ENCODE data around the gene FEN1. TPM values are rescaled to one million over a fixed set of nuclear protein-coding genes. Genes with fewer than 3 reads are reported as not detected.

FEN1 gene
- total and polyA plus RNA-seq, 4 donors, result 4.5 to 46.5 (median 9.5) TPM

GRCh38 chr11:61783717-61784505 is 8.8 kb upstream of the FEN1 start:
- H3K27ac ChIP-seq (ENCODE audit: low read depth in 1 of 2, low read length in 2 of 2), result no peak overlapping the region
- no peak for TF ChIP-seq RAD21 (IDR thresholded peaks at IDR 0.05)
- TF ChIP-seq EGR1 (IDR thresholded peaks at IDR 0.05; ENCODE audit: low read depth in 2 of 2), result no peak
- TF ChIP-seq REST (IDR thresholded peaks at IDR 0.05), result no peak
- TF ChIP-seq ZBTB33 (IDR thresholded peaks at IDR 0.05), result no peak
- TF ChIP-seq TAF1 (conservative IDR thresholded peaks at IDR 0.05), result no peak
- TF ChIP-seq CTCF (IDR thresholded peaks at IDR 0.05; ENCODE audit: low read depth, low read length, missing input control), result no peak
- no peak for TF ChIP-seq SP1 (IDR thresholded peaks at IDR 0.05)
- TF ChIP-seq NR2F2 (IDR thresholded peaks at IDR 0.05), result no peak
- no peak for TF ChIP-seq RXRA (IDR thresholded peaks at IDR 0.05)
- TF ChIP-seq FOXA1 (IDR thresholded peaks at IDR 0.05), result no peak
- TF ChIP-seq ATF3 (IDR thresholded peaks at IDR 0.05), result no peak
- TF ChIP-seq HNF4G (IDR thresholded peaks at IDR 0.05), result no peak
- no peak for TF ChIP-seq HNF4A (conservative IDR thresholded peaks at IDR 0.05)
- no peak for TF ChIP-seq MAX (IDR thresholded peaks at IDR 0.05)
- no peaks in the 10 kb centered on the region for H3K4me1 ChIP-seq (ENCODE audit: control insufficient read depth in 4 of 4, insufficient read depth in 4 of 4, low read length in 3 of 4)
- whole genome bisulfite sequencing, result 76% methylated on average over 13 of the region's 13 CpGs
- H3K9me3 ChIP-seq (ENCODE audit: control insufficient read depth in 4 of 4, low read length in 3 of 4), result no peaks in the 10 kb centered on the region
- no peak for DNase-seq (ENCODE audit: low spot score)
- H3K4me3 ChIP-seq (ENCODE audit: low read depth in 1 of 3, low read length in 3 of 3), result no peak overlapping the region
- peaks cover 7 to 83% (median 20%) of the 10 kb centered on the region in 4 donors for H3K36me3 ChIP-seq (ENCODE audit: control insufficient read depth in 4 of 4, insufficient read depth in 3 of 4, low read depth in 1 of 4, low read length in 3 of 4)
- H3K9ac ChIP-seq (ENCODE audit: low read depth in 1 of 2, low read length in 2 of 2), result no peak overlapping the region
- no peaks in the 10 kb centered on the region for H3K27me3 ChIP-seq (ENCODE audit: control insufficient read depth in 4 of 4, insufficient read depth in 4 of 4, low read length in 3 of 4)

GRCh38 chr11:61784506-61784805 is 8.3 kb upstream of the FEN1 start:
- Histone ChIP-seq H3K9ac (ENCODE audit: low read depth in 1 of 2, low read length in 2 of 2) (no peak overlapping the region), H3K27ac (ENCODE audit: low read depth in 1 of 2, low read length in 2 of 2) (no peak overlapping the region), H3K4me3 (ENCODE audit: low read depth in 1 of 3, low read length in 3 of 3) (no peak overlapping the region), H3K27me3 (ENCODE audit: control insufficient read depth in 4 of 4, insufficient read depth in 4 of 4, low read length in 3 of 4) (no peaks in the 10 kb centered on the region), H3K4me1 (ENCODE audit: control insufficient read depth in 4 of 4, insufficient read depth in 4 of 4, low read length in 3 of 4) (no peaks in the 10 kb centered on the region), H3K9me3 (ENCODE audit: control insufficient read depth in 4 of 4, low read length in 3 of 4) (no peaks in the 10 kb centered on the region), H3K36me3 (ENCODE audit: control insufficient read depth in 4 of 4, insufficient read depth in 3 of 4, low read depth in 1 of 4, low read length in 3 of 4) (peaks cover 8 to 85% (median 23%) of the 10 kb centered on the region in 4 donors)
- WGBS, result 89% methylated on average over 7 of the region's 7 CpGs
- no peak for DNase-seq (ENCODE audit: low spot score)
- TF ChIP-seq ZBTB33 (IDR thresholded peaks at IDR 0.05) (no peak), GABPA (IDR thresholded peaks at IDR 0.05 in 1 of 2, conservative IDR thresholded peaks at IDR 0.05 in 1 of 2) (no peak), CTCF (IDR thresholded peaks at IDR 0.05; ENCODE audit: low read depth, low read length, missing input control) (no peak), TAF1 (conservative IDR thresholded peaks at IDR 0.05) (no peak), RXRA (IDR thresholded peaks at IDR 0.05) (no peak), FOXA1 (IDR thresholded peaks at IDR 0.05) (no peak), SP1 (IDR thresholded peaks at IDR 0.05) (no peak), EGR1 (IDR thresholded peaks at IDR 0.05; ENCODE audit: low read depth in 2 of 2) (no peak), YY1 (IDR thresholded peaks at IDR 0.05) (no peak)

Data from liver (tissue), 9 donors.